HK-2 (cell line): ENCODE measurements around the gene FLT4.

Source experiments
- DNase-seq: peaks from one replicate; pipeline ENCODE4 v3.0.0-alpha.2; 2018; ENCODE audit not compliant: unreplicated experiment

FLT4 gene

DNA sequence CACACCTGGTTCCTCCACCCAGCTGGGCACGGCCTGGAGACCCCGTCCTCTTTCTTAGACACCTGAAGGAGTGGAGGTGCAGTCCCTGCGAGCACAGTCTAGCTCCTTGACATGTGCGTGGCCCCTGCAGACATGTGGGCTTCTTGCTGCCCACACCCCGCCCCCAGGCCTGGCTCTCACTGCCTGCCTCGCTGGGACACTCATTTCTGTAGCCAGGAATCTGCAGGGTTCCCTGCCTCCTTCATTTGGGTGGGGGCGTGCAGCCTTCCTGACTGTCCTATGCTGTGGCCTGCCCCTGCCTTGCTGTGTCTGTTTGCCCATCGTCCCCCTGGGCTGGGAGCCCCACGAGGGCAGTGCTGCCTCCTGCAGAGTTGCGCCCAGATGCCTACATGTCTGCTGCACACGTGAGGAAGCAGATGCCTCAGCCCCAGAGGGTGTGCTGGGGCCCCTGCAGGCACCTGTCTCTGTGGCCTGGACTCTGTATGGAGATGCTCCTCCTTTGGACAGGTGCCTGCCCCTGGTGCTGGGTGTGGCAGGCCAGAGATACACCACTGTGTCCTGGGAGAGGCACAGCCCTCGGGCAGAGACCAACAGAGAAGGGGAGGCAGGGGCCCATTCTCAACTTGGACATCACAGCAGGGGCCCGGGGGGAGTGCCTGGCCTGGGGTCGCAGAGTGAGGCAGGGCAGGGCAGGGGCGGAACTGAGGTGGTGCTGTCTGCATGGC lies 22.6 kb downstream of the FLT4 start:
- DNase-seq = no peak

DNA sequence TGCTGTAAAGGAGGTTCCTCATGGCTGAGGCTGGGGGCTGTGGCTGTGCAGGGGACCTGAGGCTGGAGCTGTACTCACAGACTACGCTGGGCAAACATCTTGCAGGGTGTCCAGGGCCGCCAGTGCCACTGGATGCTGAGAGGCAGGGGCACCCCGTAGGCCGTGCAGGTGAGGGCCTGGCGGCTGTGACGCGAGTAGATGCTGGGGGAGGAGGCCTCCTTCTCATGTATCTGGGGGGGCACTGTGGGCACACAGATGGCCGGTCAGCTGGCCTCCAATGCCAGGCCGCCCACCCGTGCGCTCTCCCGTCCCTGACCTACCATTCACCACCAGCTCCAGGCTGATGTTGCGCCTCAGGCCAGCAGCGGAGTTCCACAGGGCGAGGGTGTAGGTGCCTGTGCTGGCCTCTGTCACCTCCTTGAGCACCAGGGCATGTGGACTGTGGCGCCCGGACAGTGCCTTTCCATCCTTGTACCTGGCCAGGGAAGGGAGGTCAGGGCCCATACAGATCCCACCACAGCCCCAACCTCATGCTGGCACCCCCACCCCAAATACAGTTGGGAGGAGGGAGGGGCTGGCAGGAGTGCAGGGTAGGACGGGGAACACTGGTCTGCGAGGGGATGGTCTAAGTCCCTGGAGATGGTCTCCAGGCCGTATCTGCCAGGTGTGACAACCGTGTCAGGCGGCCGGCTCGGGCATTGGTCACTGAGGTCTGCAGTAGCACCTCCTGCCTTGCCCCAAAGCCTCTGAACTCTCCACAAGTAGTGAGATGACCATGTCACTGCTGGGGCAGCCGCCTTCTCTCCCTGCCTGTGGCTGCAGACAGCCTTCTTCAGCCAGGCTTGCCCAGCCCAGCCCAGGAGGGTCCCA lies 23.4 kb downstream of the FLT4 start:
- no peak for DNase-seq

DNA sequence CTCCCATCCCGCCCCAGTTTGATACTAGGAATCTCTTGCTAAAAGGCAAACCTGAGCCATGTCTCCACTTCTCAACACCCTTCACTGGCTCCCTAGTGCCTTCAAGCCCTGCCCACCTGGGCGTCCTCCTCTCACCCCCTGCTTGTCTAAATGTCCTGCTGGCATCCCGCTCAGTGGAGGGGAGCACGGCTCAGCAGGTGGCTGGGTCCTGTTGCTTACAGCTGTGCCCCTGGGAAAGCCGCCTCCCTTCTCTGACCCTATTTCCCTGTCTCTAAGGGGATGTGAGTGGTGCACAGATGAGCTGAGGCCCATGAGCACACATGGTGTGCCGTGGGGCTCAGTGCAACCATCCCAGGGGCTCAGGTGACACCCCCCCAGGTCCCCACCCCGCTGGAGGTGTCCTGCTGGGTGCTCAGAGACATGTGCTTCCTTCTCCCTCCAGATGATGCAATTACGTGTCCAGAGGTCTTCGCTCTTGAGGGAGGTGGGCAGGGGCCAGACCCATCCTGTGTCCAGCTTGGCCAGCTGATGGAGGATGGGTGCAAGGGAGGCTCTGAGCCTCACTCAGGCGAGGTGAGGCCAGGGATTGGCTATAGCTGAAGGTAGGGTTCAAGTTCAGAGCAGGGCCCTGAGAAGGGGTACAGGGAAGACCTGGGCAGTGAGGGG lies 24.1 kb downstream of the FLT4 start:
- no peak for DNase-seq

GRCh38 chr5:180624587-180624986 lies 24.8 kb downstream of the FLT4 start:
- DNase-seq = no peak

DNA sequence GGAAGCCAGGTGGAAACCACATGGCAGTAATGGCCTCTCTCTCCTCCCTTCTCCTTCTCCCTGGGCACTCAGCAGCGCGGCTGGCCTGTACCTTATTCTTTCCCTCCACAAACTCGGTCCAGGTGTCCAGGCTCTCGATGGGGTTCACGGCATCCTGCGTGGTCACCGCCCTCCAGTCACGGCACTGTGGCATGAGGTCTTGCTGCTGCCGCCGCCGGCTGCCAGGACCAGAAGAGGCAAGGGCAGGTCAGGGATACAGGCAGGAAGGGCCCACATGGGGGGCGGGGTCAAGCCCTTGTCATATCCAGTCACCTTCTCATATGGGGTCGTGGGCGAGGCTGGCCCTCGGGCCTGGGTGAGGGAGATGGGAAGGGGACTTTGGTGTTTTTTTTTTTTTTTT lies 25.6 kb downstream of the FLT4 start:
- no peak for DNase-seq

DNA sequence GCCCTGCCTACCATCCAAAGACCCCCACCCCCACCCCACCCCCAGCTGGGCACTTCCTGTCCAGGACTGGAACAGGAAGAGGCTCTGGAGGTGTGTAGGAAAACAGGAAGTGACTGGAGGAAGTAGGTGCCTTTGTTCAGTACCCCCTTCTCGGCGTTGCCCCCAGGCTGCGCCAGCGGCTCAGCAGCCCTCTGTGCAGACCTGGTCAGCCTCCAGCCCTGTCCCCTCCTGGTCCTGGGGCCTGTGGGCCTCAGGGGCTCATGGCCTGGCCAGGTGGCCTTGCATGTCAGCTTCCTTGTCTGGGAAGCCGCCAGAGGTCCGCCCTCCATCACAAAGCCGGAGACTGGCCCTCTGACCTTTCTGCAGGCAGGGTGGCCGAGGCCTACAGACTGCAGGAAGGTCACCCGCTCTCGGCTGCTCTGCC lies 26.0 kb downstream of the FLT4 start:
- no peak for DNase-seq

DNA sequence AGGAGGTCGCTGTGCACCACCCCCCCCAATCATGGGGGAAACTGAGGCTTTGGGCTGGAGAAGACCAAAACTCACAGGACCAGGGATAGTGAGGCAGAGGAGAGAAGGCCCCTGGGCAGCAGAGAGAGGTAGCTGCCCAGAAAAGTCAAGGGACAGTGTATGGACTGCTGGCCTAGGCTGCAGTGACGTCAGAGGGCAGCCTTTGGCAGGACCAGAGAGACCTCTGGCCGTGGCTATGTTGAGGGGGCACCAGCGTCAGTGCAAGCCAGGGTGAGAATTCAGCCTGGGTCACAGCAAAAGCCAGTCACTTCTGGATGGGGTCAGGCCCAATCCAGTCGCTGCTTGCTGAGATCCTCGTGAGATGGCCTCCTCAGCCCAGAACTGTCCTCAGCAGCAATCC lies 26.5 kb downstream of the FLT4 start:
- no peak for DNase-seq

GRCh38 chr5:180621311-180621710 lies 28.1 kb downstream of the FLT4 start:
- no peak for DNase-seq

DNA sequence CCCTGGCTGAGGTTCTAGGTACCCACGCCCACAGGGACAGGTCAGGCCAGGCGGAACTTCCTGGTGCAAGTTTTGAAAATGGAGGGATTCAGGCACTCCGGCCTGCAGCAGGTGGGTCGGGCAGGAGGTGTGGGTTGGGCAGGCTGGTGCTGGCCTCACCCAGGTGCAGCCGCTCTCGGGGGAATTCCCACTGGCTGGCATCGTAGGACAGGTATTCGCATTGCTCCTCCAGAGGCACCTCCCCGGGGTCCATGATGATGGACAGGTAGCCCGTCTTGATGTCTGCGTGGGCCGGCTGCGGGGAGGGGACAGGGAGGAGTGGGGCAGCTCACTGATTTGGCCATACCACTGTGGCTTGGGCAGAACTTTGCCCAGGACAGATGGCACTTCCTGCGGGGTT lies 29.4 kb downstream of the FLT4 start:
- no peak for DNase-seq

DNA sequence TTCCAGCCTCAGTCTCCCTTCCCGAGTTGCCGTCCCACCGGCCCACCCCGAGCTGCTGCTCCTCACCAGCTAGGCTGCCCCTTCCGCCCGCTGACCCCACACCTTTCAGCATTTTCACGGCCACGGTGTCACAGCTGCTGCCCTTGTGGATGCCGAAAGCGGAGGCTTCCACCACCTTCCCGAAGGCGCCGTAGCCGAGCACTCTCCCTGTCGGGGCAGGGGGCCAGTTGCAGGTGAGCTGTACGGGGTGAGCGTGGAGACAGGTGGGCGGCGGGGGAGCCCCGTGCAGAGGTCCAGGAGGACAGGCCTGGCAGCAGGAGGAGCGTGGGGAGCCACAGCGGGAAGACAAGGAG lies 29.9 kb downstream of the FLT4 start:
- no peak for DNase-seq

- DNase-seq = peak; percentile 70
These were observed 30.4 kb downstream of the FLT4 start for GRCh38 chr5:180618829-180619562.

DNA sequence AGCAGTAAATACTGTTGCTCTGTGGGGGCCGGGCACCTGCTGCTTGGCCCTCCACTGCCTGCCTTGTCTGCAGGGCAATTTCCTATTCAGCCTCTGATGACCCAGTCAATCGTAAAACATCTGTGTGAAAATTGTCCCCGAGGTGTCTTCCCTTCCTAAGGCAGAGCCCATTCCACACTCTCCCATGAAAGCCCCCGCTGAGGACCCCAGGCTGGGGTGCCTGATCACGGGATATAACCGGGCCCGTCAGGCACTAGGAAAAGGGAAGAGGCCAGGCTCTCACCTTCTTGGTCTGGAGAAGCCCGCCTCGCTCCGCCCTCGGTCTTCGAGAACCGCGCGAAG lies 30.9 kb downstream of the FLT4 start:
- peak; percentile 16 for DNase-seq

- DNase-seq = no peak
These were observed 35.6 kb downstream of the FLT4 start for GRCh38 chr5:180613814-180614188.

DNA sequence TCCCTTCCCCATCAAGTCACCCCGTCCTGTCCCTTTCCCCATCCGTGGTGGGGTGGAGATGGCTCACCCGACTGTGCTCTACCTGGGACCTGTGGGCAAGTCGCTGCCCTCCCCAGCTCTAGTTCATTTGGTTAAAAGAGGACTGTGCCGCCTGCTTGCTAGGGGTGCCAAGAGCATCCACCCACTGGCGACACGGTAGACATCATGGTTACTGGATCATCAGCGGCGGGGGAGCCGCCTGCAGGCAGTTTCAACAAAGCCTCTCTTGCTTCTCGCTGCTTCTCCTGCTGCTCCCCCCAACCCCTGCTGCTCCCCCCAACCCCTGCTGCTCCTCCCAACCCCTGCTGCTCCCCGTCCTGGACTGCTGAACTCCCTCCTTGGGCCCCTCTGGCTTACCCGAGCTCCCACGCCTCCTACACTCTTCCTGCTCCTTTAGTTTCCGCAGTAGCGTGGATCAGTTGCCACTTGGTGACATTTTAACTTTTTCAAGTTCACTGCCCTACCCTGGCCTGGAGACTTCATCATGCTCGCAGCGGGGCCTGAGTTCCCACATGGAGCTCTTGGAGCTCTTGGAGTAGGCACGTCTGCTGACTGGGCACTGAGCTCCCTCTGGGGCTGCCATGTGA lies 36.1 kb downstream of the FLT4 start:
- no peak for DNase-seq

DNA sequence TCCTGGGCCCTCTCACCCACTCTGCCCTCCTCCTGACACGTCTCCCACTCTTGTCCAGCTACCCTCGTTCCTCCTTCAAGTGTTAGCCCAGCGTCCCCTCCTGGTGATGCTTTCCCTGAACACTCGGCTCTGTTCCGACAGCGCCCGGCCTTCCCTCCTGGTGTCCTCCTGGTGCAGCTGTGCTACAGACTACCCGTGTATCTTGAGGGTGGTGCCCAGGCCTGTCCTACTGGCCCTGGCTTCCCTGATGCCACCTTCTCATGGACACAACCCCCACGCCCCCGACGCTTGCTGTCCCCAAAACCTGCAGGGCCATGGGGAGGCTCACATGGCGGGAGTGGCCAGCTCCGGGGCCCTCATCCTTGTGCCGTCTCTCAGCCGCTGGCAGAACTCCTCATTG lies 36.7 kb downstream of the FLT4 start:
- no peak for DNase-seq

DNA sequence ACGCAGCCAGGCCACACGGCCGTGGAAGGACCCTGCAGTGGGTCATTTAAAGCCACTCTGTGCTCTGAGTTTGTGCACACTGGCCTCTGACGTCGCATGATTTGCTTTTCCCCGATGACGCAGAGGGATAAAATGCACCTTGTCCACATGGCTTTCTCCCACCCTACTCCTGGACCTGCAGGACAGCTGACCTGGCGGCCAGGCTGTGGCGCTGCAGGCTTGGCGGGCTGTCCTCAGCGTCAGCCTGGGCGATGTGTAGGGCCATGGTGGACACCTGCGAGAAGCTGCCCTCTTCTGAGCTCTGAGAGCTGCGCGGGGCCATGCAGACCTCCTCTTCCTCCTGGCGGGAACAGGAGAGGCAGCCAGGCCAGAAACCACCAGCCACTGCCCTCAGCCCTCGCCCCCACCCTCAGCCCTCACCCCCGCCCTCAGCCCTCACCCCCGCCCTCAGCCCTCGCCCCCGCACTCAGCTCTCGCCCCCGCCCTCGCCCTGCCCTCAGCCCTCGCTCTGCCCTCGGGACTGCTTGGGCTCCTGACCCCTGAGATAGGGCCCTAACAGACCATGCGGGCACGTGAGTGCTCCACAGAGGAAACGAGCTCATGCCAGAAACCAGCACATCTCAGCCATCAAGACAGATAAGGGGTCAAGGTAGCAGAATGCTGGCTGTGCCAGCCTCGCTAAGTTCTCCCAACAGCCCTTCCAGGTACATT lies 38.1 kb downstream of the FLT4 start:
- no peak for DNase-seq

DNA sequence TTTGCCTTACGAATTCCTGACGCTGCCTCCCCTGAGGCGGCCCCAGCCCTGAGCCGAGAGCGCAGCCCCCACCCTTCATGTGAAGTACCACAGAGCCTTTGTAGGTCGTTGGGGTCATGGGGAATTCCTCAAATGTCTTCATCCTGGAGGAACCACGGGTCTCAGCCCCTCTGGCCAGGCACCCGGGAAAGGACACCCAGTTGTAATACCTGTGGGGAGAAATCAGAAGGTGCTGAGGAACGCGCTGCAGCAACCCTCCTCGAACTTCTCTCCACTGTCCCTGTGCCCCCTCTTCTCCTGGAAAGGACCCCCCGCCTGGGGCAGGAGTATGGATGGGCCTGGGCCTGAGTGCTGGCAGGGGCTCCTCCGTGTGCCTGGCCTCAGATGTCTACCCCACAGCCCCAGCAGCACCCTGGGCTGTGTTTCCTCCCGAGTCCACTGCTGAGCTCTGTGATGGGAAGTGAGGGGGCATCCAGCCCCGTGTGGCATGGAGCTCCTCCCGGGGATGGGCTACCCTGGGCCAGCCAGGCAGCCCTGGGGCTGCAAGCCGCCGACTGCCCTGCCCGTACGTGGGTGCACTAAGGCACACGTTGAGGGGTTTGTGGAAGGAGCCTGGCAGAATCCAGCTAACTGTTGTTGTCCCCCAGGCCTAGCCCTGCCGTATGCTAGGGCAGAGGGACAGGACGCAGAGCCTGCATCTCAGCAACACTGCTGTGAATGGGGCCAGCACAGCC lies 39.4 kb downstream of the FLT4 start:
- no peak for DNase-seq

DNA sequence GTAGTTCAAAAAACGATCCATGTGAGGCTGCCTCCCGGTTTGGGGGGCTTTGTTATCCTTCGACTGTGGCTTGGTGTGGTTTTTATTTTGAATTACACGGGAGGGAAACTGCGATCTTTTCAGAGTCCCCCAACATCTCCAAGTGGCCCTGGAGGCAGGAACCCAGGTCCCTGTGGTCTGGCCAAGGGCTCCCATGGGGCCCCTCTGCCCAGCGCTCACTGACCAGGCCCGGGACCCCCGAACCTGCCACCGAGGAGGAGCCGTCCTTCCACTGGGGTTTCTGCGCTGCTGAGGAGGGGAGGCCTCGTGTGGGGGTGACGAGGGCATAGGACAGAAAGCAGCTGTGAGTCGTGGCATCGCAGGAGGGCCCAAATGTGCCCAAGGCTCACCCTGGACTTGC lies 40.0 kb downstream of the FLT4 start:
- no peak for DNase-seq

- DNase-seq = no peak
These were observed 40.7 kb downstream of the FLT4 start for GRCh38 chr5:180608572-180609310.
